Fibroblast of the aortic adventitia (primary cell): Measurements from ENCODE around the gene LANCL1. TPM values are rescaled to one million over a fixed set of nuclear protein-coding genes. Genes with fewer than 3 reads are reported as not detected.
"Not testable (repeated sequence)": the region's sequence is repeated elsewhere in the genome, so short reads cannot be mapped to it uniquely, and the experiment has no call there.

Source experiments
- DNase-seq: peaks from one replicate; pipeline ENCODE4 v3.0.0-alpha.2; 2010; ENCODE audit warnings: low read depth
- H3K4me3 ChIP-seq: 2 replicates; pipeline ENCODE4 v1.5.1; 2011; ENCODE audit warnings: low read depth, mild to moderate bottlenecking, control low read depth, low read length, moderate library complexity
- total RNA-seq: library from RNA; depleted of rRNA; stranded (reverse); fragments of >200 nt; gene quantifications from 2 replicates; pipeline ENCODE4 v1.2.3, GENCODE V29; 2012; ENCODE audit warnings: low replicate concordance
- TF ChIP-seq, protein P1 (sequence below): IDR thresholded peaks from 2 replicates; pipeline ENCODE4 v1.5.1; 2011; ENCODE audit warnings: mild to moderate bottlenecking, low read length, control low read depth, inconsistent platforms; ENCODE audit not compliant: insufficient read depth

Gene LANCL1
- total RNA-seq, 1 donor = 58.2 TPM

GRCh38 chr2:210452194-210452593 lies 24.4 kb downstream of the LANCL1 start:
- no peak overlapping the region for H3K4me3 ChIP-seq
- TF ChIP-seq, protein P1, sequence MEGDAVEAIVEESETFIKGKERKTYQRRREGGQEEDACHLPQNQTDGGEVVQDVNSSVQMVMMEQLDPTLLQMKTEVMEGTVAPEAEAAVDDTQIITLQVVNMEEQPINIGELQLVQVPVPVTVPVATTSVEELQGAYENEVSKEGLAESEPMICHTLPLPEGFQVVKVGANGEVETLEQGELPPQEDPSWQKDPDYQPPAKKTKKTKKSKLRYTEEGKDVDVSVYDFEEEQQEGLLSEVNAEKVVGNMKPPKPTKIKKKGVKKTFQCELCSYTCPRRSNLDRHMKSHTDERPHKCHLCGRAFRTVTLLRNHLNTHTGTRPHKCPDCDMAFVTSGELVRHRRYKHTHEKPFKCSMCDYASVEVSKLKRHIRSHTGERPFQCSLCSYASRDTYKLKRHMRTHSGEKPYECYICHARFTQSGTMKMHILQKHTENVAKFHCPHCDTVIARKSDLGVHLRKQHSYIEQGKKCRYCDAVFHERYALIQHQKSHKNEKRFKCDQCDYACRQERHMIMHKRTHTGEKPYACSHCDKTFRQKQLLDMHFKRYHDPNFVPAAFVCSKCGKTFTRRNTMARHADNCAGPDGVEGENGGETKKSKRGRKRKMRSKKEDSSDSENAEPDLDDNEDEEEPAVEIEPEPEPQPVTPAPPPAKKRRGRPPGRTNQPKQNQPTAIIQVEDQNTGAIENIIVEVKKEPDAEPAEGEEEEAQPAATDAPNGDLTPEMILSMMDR = no peak
- DNase-seq = no peak

DNA sequence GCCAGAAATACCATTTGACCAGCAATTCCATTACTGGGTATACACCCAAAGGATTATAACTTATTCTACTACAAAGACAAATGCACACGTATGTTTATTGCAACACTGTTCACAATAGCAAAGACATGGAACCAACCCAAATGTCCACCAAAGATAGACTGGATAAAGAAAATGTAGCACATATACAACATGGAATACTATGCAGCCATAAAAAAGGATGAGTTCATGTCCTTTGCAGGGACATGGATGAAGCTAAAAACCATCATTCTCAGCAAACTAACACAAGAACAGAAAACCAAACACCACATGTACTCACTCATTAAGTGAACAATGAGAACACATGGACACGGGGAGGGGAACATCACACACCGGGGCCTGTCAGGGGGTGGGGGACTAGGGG lies 25.6 kb downstream of the LANCL1 start:
- not testable (repeated sequence) for H3K4me3 ChIP-seq, DNase-seq

DNA sequence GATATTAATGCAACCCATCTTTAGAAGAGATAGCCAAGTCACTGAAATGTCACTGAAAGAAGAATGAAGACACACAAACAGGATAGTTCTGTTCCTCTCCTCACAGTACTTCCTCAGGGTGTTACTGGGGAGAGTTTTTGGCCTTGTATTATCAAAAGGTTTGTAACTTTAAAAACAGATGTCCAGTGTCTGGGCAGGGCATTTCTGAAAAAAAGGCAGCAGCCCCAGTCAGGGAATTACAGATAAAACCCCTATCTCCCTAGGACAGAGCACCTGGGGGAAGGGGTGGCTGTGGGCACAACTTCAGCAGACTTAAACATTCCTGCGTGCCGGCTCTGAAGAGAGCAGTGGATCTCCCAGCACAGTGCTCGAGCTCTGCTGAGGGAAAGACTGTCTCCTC lies 30.8 kb downstream of the LANCL1 start:
- TF ChIP-seq, protein P1 = no peak
- DNase-seq = no peak

GRCh38 chr2:210445116-210445707 lies 31.3 kb downstream of the LANCL1 start:
- peak; percentile 40 for DNase-seq
- TF ChIP-seq, protein P1 = peak; percentile 65
- no peak overlapping the region for H3K4me3 ChIP-seq

More for the DNA sequence above, 30.8 kb downstream of the LANCL1 start:
- H3K4me3 ChIP-seq = no peak overlapping the region

DNA sequence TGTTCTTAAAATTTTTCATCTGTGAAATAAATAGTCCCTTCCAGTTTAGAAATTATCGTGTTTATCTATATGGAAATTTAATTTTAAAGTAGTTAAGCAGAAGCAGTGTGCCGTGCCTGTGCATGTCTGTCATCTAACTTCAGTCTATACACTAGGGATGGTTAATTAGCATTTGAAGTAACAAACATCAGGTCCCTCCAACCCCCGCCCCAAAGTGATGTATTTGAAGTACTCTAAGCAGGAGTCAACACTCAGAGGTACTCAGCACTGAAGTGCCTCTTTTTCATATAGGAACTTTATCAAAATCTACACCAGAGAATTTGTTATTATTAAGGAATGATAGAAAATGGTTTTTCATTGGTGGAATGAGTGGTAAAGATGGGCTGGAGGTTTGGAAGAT lies 33.0 kb downstream of the LANCL1 start:
- TF ChIP-seq, protein P1 = no peak

DNA sequence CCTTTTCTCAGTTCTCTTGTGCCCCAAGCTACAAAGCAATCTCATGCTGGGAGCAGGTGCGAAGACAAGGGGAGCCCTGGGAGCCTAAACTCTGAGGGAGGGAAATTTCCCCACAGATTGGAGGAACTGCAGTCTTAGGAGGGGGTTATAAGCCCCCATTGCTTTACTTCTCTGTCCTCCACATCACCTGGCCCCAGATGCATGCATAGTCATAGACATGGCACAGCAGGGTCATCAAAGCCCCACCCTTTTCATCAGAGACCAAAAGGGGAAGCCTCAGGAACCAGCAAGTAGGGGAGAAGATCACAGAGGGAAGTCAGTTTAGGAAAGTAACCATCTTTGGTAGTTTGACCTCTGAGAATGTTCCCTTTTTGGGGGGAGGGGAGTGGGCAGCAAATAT lies 33.7 kb downstream of the LANCL1 start:
- no peak for DNase-seq
- H3K4me3 ChIP-seq = no peak overlapping the region
- TF ChIP-seq, protein P1 = no peak

More for the DNA sequence above, 33.0 kb downstream of the LANCL1 start:
- H3K4me3 ChIP-seq = no peak overlapping the region
- DNase-seq = no peak

DNA sequence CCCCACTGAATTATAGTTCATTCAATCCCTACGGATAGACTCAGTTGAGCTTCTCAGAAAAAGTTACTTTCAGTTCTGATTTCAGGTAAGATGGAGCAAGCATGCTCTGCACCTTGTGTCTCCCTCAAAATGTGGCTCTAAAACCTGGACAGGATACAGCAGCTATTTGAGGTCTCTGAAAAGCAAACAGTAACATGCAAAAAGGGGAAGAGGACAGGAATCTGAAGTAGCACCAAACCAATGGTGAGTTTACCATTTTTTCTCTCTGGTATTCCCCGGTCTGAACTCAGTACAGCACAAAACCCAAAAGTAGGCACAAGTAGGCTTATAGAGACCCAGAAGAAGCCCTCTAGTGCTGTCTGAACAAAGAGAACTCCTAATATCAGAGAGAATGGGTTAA lies 34.1 kb downstream of the LANCL1 start:
- TF ChIP-seq, protein P1 = no peak
- DNase-seq = no peak
- no peak overlapping the region for H3K4me3 ChIP-seq
